CD8-positive, alpha-beta memory T cell (primary cell): Measurements from ENCODE around the gene TNRC18. TPM values are rescaled to one million over a fixed set of nuclear protein-coding genes. Genes with fewer than 3 reads are reported as not detected.
"Not testable (repeated sequence)": the region's sequence is repeated elsewhere in the genome, so short reads cannot be mapped to it uniquely, and the experiment has no call there.

Experiments used
- CTCF ChIA-PET: fragments of 350-600 bp; sonication (Branson Sonifier 250); formaldehyde crosslinking; loops from one replicate; lab custom pipeline; 2021; ENCODE audit warnings: antibody characterized with exemption; lab: Charles Lee
- POLR2A ChIA-PET: fragments of 350-600 bp; sonication (Branson Sonifier 250); formaldehyde crosslinking; loops from one replicate; lab custom pipeline; 2021; ENCODE audit warnings: antibody characterized with exemption; lab: Charles Lee
- DNase-seq, 5 donors: peaks; one replicate each; pipeline versions ENCODE4 v3.0.0 to v3.0.0-alpha.2; 2020 to 2022; ENCODE audit warnings: mixed read lengths in 1 of 5
- H3K27ac ChIP-seq: one replicate; pipeline ENCODE4 v1.7.0; 2013; ENCODE audit warnings: low read depth, mild to moderate bottlenecking, low read length, moderate library complexity
- H3K27me3 ChIP-seq: 2 replicates; pipeline ENCODE4 v1.7.0; 2013; ENCODE audit warnings: low read length, mild to moderate bottlenecking; ENCODE audit not compliant: insufficient read depth, poor library complexity, severe bottlenecking
- H3K36me3 ChIP-seq: 2 replicates; pipeline ENCODE4 v1.7.0; 2013; ENCODE audit warnings: mild to moderate bottlenecking, low read length, moderate library complexity; ENCODE audit not compliant: insufficient read depth
- H3K4me1 ChIP-seq: 2 replicates; pipeline ENCODE4 v1.7.0; 2013; ENCODE audit warnings: mild to moderate bottlenecking, low read length, moderate library complexity; ENCODE audit not compliant: insufficient read depth
- H3K4me3 ChIP-seq: 2 replicates; pipeline ENCODE4 v1.7.0; 2013; ENCODE audit warnings: mild to moderate bottlenecking, low read length
- H3K9me3 ChIP-seq: 2 replicates; pipeline ENCODE4 v1.7.0; 2013; ENCODE audit warnings: mild to moderate bottlenecking, low read length
- H3K27ac Mint-ChIP-seq, 8 donors: one replicate each; pipeline ENCODE4 v1.8.0; 2020 to 2021; ENCODE audit warnings: mixed read lengths in 8 of 8, mild to moderate bottlenecking in 6 of 8, inconsistent platforms in 3 of 8, moderate library complexity in 3 of 8
- H3K27me3 Mint-ChIP-seq, 2 donors: one replicate each; pipeline ENCODE4 v1.8.0; 2020 to 2021; ENCODE audit warnings: mixed read lengths in 2 of 2, mild to moderate bottlenecking in 1 of 2, moderate library complexity in 1 of 2
- H3K36me3 Mint-ChIP-seq, 3 donors: one replicate each; pipeline ENCODE4 v1.8.0; 2020 to 2021; ENCODE audit warnings: mixed read lengths in 3 of 3, inconsistent platforms in 1 of 3, mild to moderate bottlenecking in 1 of 3
- H3K4me1 Mint-ChIP-seq, 3 donors: one replicate each; pipeline ENCODE4 v1.8.0; 2020 to 2021; ENCODE audit warnings: mixed read lengths in 3 of 3, inconsistent platforms in 1 of 3, mild to moderate bottlenecking in 1 of 3
- H3K4me3 Mint-ChIP-seq, 7 donors: one replicate each; pipeline ENCODE4 v1.8.0; 2020 to 2021; ENCODE audit warnings: mixed read lengths in 7 of 7, mild to moderate bottlenecking in 6 of 7, moderate library complexity in 4 of 7, inconsistent platforms in 2 of 7
- H3K9me3 Mint-ChIP-seq, 5 donors: one replicate each; pipeline ENCODE4 v1.8.0; 2020 to 2022; ENCODE audit warnings: mixed read lengths in 5 of 5, mild to moderate bottlenecking in 3 of 5, moderate library complexity in 2 of 5, inconsistent platforms in 1 of 5
- polyA plus RNA-seq: library from polyadenylated mRNA; unstranded; fragments of 300-500 nt; fragmentation: Illumina TruSeq; gene quantifications from one replicate; pipeline ENCODE4 v1.2.3, GENCODE V29; 2021
- total RNA-seq, 2 experiments: library from RNA; stranded (reverse); gene quantifications; one replicate each; pipeline ENCODE4 v1.2.3, GENCODE V29; 2021

TNRC18 gene
- total and polyA plus RNA-seq, 3 experiments from 2014 or later = 2.1 to 47.4 (median 44.7) TPM

DNA sequence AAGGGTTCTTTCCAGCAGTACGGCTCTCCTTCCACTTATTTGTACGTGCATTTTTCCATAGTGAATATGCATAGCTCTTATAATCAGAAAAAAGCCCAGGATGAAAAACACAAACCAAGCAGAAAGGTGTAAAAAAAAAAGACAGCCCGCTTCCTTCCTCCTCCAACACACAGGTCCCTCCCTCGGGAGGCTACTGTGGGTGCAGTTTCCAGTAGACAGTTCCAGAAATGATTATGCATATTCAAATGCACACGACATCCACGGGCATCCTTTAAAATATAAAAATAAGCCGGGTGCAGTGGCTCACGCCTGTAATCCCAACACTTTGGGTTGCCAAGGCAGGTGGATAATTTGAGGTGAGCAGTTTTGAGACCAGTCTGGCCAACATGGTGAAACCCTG, 59.9 kb downstream of the TNRC18 start:
- Mint-ChIP-seq H3K36me3 (peaks cover 2 to 57% (median 10%) of the 10 kb centered on the region in 3 donors), H3K4me1 (peaks cover 13 to 26% (median 23%) of the 10 kb centered on the region in 3 donors), H3K9me3 (no peaks in the 10 kb centered on the region), H3K27ac (peak overlapping the region in 3 of 8 donors; percentile 10 to 64 (median 21)), H3K4me3 (peak overlapping the region in 3 of 7 donors; percentile 44 to 63 (median 59)), H3K27me3 (no peaks in the 10 kb centered on the region)
- ChIA-PET POLR2A (no interaction called here), CTCF (interaction anchor here (1.1 to 1.4 kb wide), 4 partner anchors 9 to 195 kb away, joined by 3 to 5 read pairs (median 4); no protein-coding TSS in a partner anchor)
- Histone ChIP-seq H3K36me3 (peaks cover 18% of the 10 kb centered on the region), H3K27me3 (no peaks in the 10 kb centered on the region), H3K4me3 (no peak overlapping the region), H3K9me3 (no peaks in the 10 kb centered on the region), H3K4me1 (peaks cover 5% of the 10 kb centered on the region), H3K27ac (no peak overlapping the region)
- no peak for DNase-seq

- Mint-ChIP-seq H3K4me3 (no peak overlapping the region), H3K27ac (no peak overlapping the region), H3K4me1 (peaks cover 12 to 24% (median 23%) of the 10 kb centered on the region in 3 donors), H3K36me3 (peaks cover 0 to 62% (median 13%) of the 10 kb centered on the region in 3 donors), H3K27me3 (no peaks in the 10 kb centered on the region), H3K9me3 (no peaks in the 10 kb centered on the region)
- CTCF ChIA-PET = interaction anchor here (1.1 kb wide), 1 partner anchor 13 kb away, joined by 3 read pairs; no protein-coding TSS in a partner anchor
- DNase-seq = no peak
- no peaks in the 10 kb centered on the region for H3K9me3 ChIP-seq
- POLR2A ChIA-PET = no interaction called here
- peaks cover 26% of the 10 kb centered on the region for H3K36me3 ChIP-seq
- no peaks in the 10 kb centered on the region for H3K27me3 ChIP-seq
- no peak overlapping the region for H3K27ac ChIP-seq
- H3K4me3 ChIP-seq = no peak overlapping the region
- H3K4me1 ChIP-seq = peaks cover 5% of the 10 kb centered on the region
Measured at GRCh38 chr7:5362466-5362865, 61.2 kb downstream of the TNRC18 start.

DNA sequence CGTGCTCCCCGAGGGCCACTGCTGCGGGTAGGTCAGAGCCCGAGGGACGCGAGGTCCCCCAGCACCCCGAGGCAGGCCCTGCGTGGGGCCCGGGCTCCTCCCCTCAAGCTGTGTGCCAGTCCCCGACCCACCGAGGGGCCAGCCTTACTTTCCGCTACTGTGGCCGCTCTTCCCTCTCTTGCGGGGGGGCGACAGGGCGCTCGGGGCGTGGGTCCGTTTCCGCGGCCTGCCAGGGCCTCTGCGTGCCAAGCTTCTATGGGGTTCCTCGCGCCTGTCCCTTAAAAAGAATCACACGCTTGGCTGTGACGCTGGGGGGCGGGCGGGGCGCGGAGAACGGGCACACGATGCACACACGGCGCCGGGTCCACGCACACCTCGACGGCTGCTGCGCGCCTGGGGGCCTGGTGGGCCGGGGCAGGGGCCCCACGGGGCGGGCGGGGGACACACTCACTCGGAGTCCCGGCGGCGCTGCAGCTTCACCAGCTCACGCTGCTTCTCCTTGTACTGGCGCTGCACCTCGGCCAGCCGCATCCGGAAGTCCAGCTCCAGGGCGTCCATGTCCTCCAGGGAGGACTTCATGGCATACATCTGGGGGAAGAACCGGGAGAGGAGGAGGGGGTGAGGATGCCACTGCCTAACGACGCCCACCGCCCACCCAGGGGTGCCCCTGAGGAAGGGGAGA, 62.0 kb downstream of the TNRC18 start:
- no peak overlapping the region for H3K4me3 ChIP-seq
- H3K4me1 Mint-ChIP-seq = peaks cover 12 to 22% (median 19%) of the 10 kb centered on the region in 3 donors
- peaks cover 3 to 65% (median 16%) of the 10 kb centered on the region in 3 donors for H3K36me3 Mint-ChIP-seq
- no peaks in the 10 kb centered on the region for H3K9me3 ChIP-seq
- H3K27ac ChIP-seq = no peak overlapping the region
- H3K27ac Mint-ChIP-seq = no peak overlapping the region
- peaks cover 26% of the 10 kb centered on the region for H3K36me3 ChIP-seq
- no peaks in the 10 kb centered on the region for H3K27me3 Mint-ChIP-seq
- no peaks in the 10 kb centered on the region for H3K9me3 Mint-ChIP-seq
- POLR2A ChIA-PET = no interaction called here
- CTCF ChIA-PET = interaction anchor here (1.1 kb wide), 1 partner anchor 14 kb away, joined by 3 read pairs; no protein-coding TSS in a partner anchor
- H3K4me1 ChIP-seq = peaks cover 5% of the 10 kb centered on the region
- no peak overlapping the region for H3K4me3 Mint-ChIP-seq
- no peaks in the 10 kb centered on the region for H3K27me3 ChIP-seq
- no peak for DNase-seq

DNA sequence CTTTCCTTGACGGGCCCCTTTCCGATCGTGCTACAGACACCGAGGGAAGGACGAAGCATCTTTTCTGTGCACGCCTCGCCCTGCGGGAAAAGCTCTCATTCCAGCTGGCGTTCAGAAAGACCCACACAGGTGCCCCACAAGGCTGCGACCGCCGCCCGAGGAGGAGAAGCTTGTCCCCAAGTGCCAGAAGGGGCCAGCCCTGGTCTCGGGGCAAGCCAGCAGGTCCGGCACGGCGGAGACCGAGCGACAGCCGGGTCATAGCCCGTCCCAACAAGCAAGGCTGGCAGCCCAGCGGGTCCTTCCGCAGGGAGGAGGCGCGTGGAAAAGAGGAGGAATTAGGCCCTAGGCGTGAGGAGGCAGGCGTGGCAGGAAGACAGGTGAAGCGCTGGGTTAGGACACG, 62.7 kb downstream of the TNRC18 start:
- POLR2A ChIA-PET = no interaction called here
- H3K27me3 ChIP-seq = no peaks in the 10 kb centered on the region
- H3K36me3 ChIP-seq = peaks cover 26% of the 10 kb centered on the region
- H3K27me3 Mint-ChIP-seq = no peaks in the 10 kb centered on the region
- no peak overlapping the region for H3K4me3 ChIP-seq
- no peaks in the 10 kb centered on the region for H3K9me3 ChIP-seq
- no peak overlapping the region for H3K27ac Mint-ChIP-seq
- H3K27ac ChIP-seq = no peak overlapping the region
- no peak overlapping the region for H3K4me3 Mint-ChIP-seq
- H3K9me3 Mint-ChIP-seq = no peaks in the 10 kb centered on the region
- H3K4me1 ChIP-seq = peaks cover 5% of the 10 kb centered on the region
- H3K36me3 Mint-ChIP-seq = peaks cover 3 to 68% (median 18%) of the 10 kb centered on the region in 3 donors
- H3K4me1 Mint-ChIP-seq = peaks cover 11 to 18% (median 16%) of the 10 kb centered on the region in 3 donors
- DNase-seq = no peak
- CTCF ChIA-PET = no interaction called here

DNA sequence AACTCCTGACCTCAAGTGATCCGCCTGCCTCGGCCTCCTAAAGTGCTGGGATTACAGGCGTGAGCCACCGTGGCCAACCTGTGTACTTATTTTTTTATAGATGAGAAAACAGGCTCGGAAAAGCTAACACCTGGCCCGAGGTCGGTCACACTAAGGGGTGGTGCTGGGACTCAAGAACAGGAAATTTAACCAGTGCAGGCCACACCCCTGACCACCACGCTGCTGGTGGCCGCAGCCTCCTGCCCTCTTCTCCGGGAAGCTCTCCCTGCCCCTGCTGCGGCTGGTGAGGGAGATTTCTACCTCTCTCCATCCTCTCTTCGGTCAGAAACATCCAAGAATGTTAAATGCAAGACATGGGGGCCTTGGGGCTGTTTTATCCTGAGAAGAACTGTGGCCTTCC, 63.2 kb downstream of the TNRC18 start:
- no peak overlapping the region for H3K27ac ChIP-seq
- H3K9me3 ChIP-seq = no peaks in the 10 kb centered on the region
- peaks cover 3 to 71% (median 18%) of the 10 kb centered on the region in 3 donors for H3K36me3 Mint-ChIP-seq
- no peak overlapping the region for H3K27ac Mint-ChIP-seq
- H3K4me3 ChIP-seq = no peak overlapping the region
- H3K4me1 ChIP-seq = peaks cover 5% of the 10 kb centered on the region
- H3K4me3 Mint-ChIP-seq = no peak overlapping the region
- no peaks in the 10 kb centered on the region for H3K27me3 Mint-ChIP-seq
- no peak for DNase-seq
- peaks cover 9 to 16% (median 14%) of the 10 kb centered on the region in 3 donors for H3K4me1 Mint-ChIP-seq
- ChIA-PET CTCF (no interaction called here), POLR2A (interaction anchor here (0.5 kb wide), 1 partner anchor 38 kb away, joined by 3 read pairs; no protein-coding TSS in a partner anchor)
- no peaks in the 10 kb centered on the region for H3K9me3 Mint-ChIP-seq
- peaks cover 26% of the 10 kb centered on the region for H3K36me3 ChIP-seq
- H3K27me3 ChIP-seq = no peaks in the 10 kb centered on the region

DNA sequence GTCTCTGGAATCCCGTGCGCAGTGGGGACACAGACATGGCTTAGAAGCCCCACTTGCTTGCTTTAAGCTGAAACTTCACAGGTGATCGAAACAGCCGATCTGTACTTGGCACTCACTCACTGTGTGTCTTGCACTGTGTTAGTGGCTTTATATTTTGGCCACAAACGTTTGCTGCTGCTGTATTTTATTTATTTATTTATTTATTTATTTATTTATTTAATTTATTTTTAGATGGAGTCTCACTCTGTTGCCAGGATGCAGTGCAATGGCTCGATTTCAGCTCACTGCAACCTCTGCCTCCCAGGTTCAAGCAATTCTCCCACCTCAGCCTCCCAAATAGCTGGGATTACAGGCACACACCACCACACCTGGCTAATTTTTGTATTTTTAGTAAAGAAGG, 63.6 kb downstream of the TNRC18 start:
- H3K4me3 Mint-ChIP-seq, H3K4me3 ChIP-seq, H3K4me1 ChIP-seq, CTCF ChIA-PET, H3K27me3 Mint-ChIP-seq, H3K27ac Mint-ChIP-seq, H3K9me3 ChIP-seq, H3K27me3 ChIP-seq, DNase-seq, H3K9me3 Mint-ChIP-seq, H3K27ac ChIP-seq: not testable (repeated sequence)
- peaks cover 3 to 75% (median 18%) of the 10 kb centered on the region in 3 donors for H3K36me3 Mint-ChIP-seq
- H3K4me1 Mint-ChIP-seq = peaks cover 13 to 19% (median 14%) of the 10 kb centered on the region in 3 donors
- POLR2A ChIA-PET = interaction anchor here (0.5 kb wide), 1 partner anchor 38 kb away, joined by 3 read pairs; no protein-coding TSS in a partner anchor
- peaks cover 29% of the 10 kb centered on the region for H3K36me3 ChIP-seq

- CTCF ChIA-PET = no interaction called here
- H3K27me3 Mint-ChIP-seq = no peaks in the 10 kb centered on the region
Measured at GRCh38 chr7:5359344-5359743, 64.3 kb downstream of the TNRC18 start.

GRCh38 chr7:5357951-5358350, 65.7 kb downstream of the TNRC18 start:
- POLR2A ChIA-PET = no interaction called here
- no peaks in the 10 kb centered on the region for H3K9me3 ChIP-seq
- no peaks in the 10 kb centered on the region for H3K4me1 ChIP-seq
- Mint-ChIP-seq H3K27me3 (no peaks in the 10 kb centered on the region), H3K4me3 (no peak overlapping the region), H3K36me3 (peaks cover 6 to 85% (median 23%) of the 10 kb centered on the region in 3 donors), H3K27ac (peak overlapping the region in 2 of 8 donors; percentile 8 to 55), H3K4me1 (peaks cover 14 to 20% (median 16%) of the 10 kb centered on the region in 3 donors), H3K9me3 (no peaks in the 10 kb centered on the region)
- no peaks in the 10 kb centered on the region for H3K27me3 ChIP-seq
- peaks cover 29% of the 10 kb centered on the region for H3K36me3 ChIP-seq
- no peak overlapping the region for H3K27ac ChIP-seq
- DNase-seq = no peak
- no peak overlapping the region for H3K4me3 ChIP-seq
- CTCF ChIA-PET = interaction anchor here (1.2 to 2.0 kb wide), 2 partner anchors 8 to 308 kb away, joined by 3 to 7 read pairs; no protein-coding TSS in a partner anchor

More at GRCh38 chr7:5359344-5359743, 64.3 kb downstream of the TNRC18 start:
- Histone ChIP-seq H3K27me3 (no peaks in the 10 kb centered on the region), H3K4me3 (no peak overlapping the region), H3K4me1 (peaks cover 5% of the 10 kb centered on the region), H3K36me3 (peaks cover 29% of the 10 kb centered on the region), H3K9me3 (no peaks in the 10 kb centered on the region), H3K27ac (no peak overlapping the region)
- Mint-ChIP-seq H3K27ac (peak overlapping the region in 1 of 8 donors; percentile 55), H3K4me3 (no peak overlapping the region), H3K36me3 (peaks cover 6 to 78% (median 21%) of the 10 kb centered on the region in 3 donors), H3K9me3 (no peaks in the 10 kb centered on the region), H3K4me1 (peaks cover 16 to 20% (median 20%) of the 10 kb centered on the region in 3 donors)
- POLR2A ChIA-PET = no interaction called here
- no peak for DNase-seq
